Upper lobe of left lung (tissue), 6 donors: Measurements from ENCODE around the gene ACER2. TPM values are rescaled to one million over a fixed set of nuclear protein-coding genes. Genes with fewer than 3 reads are reported as not detected.
A peak's percentile ranks its signal among the peaks of the same experiment; 100 is the strongest.

ENCODE experiments used
- ATAC-seq, 2 donors: fragments of 200-7000 bp; cut with Tn5 transposase; one replicate each; pipeline ENCODE4 v1.9.1; 2022; ENCODE audit warnings: mild to moderate bottlenecking in 2 of 2, moderate library complexity in 2 of 2; ENCODE audit not compliant: low FRiP score in 2 of 2
- DNase-seq, 2 donors: peaks; one replicate each; pipeline ENCODE4 v3.0.0-alpha.2; 2019 to 2020
- H3K27ac ChIP-seq, 4 donors: fragments of 200-600 bp; sonication (generic); one replicate each; pipeline ENCODE4 v1.5.1; 2016 to 2019
- H3K27me3 ChIP-seq, 4 donors: fragments of 200-600 bp; sonication (generic); one replicate each; pipeline ENCODE4 v1.5.1; 2017 to 2019
- H3K36me3 ChIP-seq, 4 donors: fragments of 200-600 bp; sonication (generic); one replicate each; pipeline ENCODE4 v1.5.1; 2016 to 2019
- H3K4me1 ChIP-seq, 4 donors: fragments of 200-600 bp; sonication (generic); one replicate each; pipeline ENCODE4 v1.5.1; 2018 to 2019
- H3K4me3 ChIP-seq, 4 donors: fragments of 200-600 bp; sonication (generic); one replicate each; pipeline ENCODE4 v1.5.1; 2017 to 2019; ENCODE audit warnings: mild to moderate bottlenecking in 2 of 4, moderate library complexity in 1 of 4
- H3K9me3 ChIP-seq, 4 donors: fragments of 200-600 bp; sonication (generic); one replicate each; pipeline ENCODE4 v1.5.1; 2018 to 2019
- EP300 ChIP-seq, 4 donors: sonication (generic); formaldehyde crosslinking; IDR thresholded peaks; one replicate each; pipeline ENCODE4 v1.5.1; 2017; ENCODE audit warnings: antibody characterized with exemption in 4 of 4, control low read depth in 2 of 4
- POLR2A ChIP-seq, 4 donors: fragments of 450-650 bp; IDR thresholded peaks; one replicate each; pipeline ENCODE4 v1.5.1; 2016 to 2017; ENCODE audit warnings: antibody characterized with exemption in 4 of 4, mild to moderate bottlenecking in 2 of 4
- POLR2AphosphoS5 ChIP-seq, 2 donors: sonication (generic); formaldehyde crosslinking; IDR thresholded peaks; one replicate each; pipeline ENCODE4 v1.5.1; 2017; ENCODE audit warnings: antibody characterized with exemption in 2 of 2
- WGBS, 2 donors: methylation state at CpG; one replicate each; pipeline ENCODE4 v1.1.5; 2017 to 2018; 5-methylcytosine and 5-hydroxymethylcytosine counted together
- total RNA-seq, 6 donors: library from RNA; depleted of rRNA in 4 of 6; stranded (reverse); fragments of >200 nt in 4 of 6; gene quantifications; one replicate each; pipeline versions ENCODE4 v1.1.0 to v1.2.1, GENCODE V29; 2016 to 2021
- TF ChIP-seq, protein P1 (sequence below), 6 experiments: fragments of 450-650 bp in 4 of 6; fragments of 200-600 bp in 2 of 6; sonication (generic) in 2 of 6; IDR thresholded peaks; one replicate each; pipeline ENCODE4 v1.5.1; 2016 to 2019; ENCODE audit warnings: antibody characterized with exemption in 6 of 6
- donor health status: DM: no; HTN: no; CAD: no; lungs with moderate emphysema.
- donor health status: DM: no; HTN: yes; CAD: no; lungs with severe emphysema.

Gene ACER2
- total RNA-seq, 6 donors from 2014 or later: 3.2 to 9.4 (median 4.5) TPM

DNA sequence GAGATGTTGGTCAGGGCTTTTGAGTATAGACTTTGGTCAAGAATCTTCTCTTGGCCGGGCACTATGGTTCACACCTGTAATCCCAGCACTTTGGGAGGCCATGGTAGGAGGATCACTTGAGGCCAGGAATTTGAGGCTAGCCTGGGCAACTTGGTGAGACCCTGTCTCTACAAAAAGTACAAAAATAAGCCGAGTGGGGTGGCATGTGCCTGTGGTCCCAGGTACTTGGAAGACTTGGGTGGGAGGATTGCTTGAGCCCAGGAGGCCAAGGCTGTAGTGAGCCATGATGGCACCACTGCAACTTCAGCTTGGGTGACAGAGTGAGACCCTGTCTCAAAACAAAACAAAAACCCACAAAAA lies 57.5 kb downstream of the ACER2 start:
- no peaks in the 10 kb centered on the region for H3K27me3 ChIP-seq
- peaks cover 0 to 11% (median 7%) of the 10 kb centered on the region in 4 donors for H3K4me1 ChIP-seq
- no peak for ATAC-seq
- no peak for DNase-seq
- no peaks in the 10 kb centered on the region for H3K9me3 ChIP-seq
- no peaks in the 10 kb centered on the region for H3K36me3 ChIP-seq
- H3K27ac ChIP-seq: no peak overlapping the region
- WGBS, 2 donors: 82 to 86% methylated on average over 2 of the region's 2 CpGs
- H3K4me3 ChIP-seq: no peak overlapping the region
- TF ChIP-seq POLR2AphosphoS5 (IDR thresholded peaks at IDR 0.05): no peak
- no peak for TF ChIP-seq POLR2A (IDR thresholded peaks at IDR 0.05)
- no peak for TF ChIP-seq EP300 (IDR thresholded peaks at IDR 0.05)
- TF ChIP-seq, protein P1, sequence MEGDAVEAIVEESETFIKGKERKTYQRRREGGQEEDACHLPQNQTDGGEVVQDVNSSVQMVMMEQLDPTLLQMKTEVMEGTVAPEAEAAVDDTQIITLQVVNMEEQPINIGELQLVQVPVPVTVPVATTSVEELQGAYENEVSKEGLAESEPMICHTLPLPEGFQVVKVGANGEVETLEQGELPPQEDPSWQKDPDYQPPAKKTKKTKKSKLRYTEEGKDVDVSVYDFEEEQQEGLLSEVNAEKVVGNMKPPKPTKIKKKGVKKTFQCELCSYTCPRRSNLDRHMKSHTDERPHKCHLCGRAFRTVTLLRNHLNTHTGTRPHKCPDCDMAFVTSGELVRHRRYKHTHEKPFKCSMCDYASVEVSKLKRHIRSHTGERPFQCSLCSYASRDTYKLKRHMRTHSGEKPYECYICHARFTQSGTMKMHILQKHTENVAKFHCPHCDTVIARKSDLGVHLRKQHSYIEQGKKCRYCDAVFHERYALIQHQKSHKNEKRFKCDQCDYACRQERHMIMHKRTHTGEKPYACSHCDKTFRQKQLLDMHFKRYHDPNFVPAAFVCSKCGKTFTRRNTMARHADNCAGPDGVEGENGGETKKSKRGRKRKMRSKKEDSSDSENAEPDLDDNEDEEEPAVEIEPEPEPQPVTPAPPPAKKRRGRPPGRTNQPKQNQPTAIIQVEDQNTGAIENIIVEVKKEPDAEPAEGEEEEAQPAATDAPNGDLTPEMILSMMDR (IDR thresholded peaks at IDR 0.05): no peak

DNA sequence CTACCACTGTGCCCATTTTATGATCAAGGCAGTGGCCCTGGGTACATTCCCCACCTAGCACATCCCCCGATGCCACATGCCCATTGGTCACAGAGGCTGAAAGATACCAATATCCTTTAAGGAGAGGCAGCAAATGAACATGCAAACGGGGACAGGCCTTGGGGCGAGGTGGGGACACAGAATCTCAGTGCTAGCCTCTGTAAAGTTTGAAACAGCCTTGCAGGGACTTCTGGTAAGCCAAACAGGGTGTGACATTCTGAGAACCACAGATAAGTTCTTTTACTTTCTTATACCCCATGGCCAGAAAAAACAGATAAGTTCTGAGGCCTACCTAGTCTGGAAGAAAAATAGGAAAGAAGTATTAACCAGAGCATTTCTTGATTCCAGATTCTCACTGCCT lies 60.5 kb downstream of the ACER2 start:
- H3K27ac ChIP-seq: no peak overlapping the region
- no peaks in the 10 kb centered on the region for H3K36me3 ChIP-seq
- 92 to 94% methylated on average over 3 of the region's 3 CpGs for WGBS, 2 donors
- DNase-seq (no peak), ATAC-seq (no peak)
- H3K4me3 ChIP-seq: no peak overlapping the region
- peaks cover 4 to 21% (median 13%) of the 10 kb centered on the region in 4 donors for H3K4me1 ChIP-seq
- no peaks in the 10 kb centered on the region for H3K9me3 ChIP-seq
- TF ChIP-seq EP300 (IDR thresholded peaks at IDR 0.05): no peak
- no peak for TF ChIP-seq POLR2A (IDR thresholded peaks at IDR 0.05)
- TF ChIP-seq, protein P1 (IDR thresholded peaks at IDR 0.05): no peak
- no peak for TF ChIP-seq POLR2AphosphoS5 (IDR thresholded peaks at IDR 0.05)
- no peaks in the 10 kb centered on the region for H3K27me3 ChIP-seq

DNA sequence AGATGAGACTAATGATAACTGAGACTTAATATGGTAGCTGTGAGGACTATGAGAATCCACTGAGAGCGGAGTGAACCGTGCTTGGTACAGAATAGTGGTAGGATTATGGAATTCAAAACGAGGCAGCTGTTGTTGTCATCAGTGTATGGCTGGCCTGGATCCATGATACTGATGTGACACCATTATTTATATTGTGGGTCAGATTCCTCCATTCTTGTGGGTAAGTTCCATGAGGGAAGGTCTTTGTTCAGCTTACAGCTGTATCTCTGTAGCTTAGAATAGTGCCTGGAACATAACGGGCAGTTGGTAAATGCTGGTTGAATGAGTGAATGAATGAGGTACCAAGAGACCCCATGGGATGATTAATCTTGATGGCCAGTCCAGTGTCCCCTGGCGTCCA lies 61.8 kb downstream of the ACER2 start:
- TF ChIP-seq POLR2AphosphoS5 (IDR thresholded peaks at IDR 0.05) (no peak), POLR2A (IDR thresholded peaks at IDR 0.05) (no peak), EP300 (IDR thresholded peaks at IDR 0.05) (no peak)
- TF ChIP-seq, protein P1 (IDR thresholded peaks at IDR 0.05): no peak
- ATAC-seq (no peak), DNase-seq (no peak)
- H3K4me3 ChIP-seq: no peak overlapping the region
- peaks cover 3 to 10% (median 6%) of the 10 kb centered on the region in 4 donors for H3K4me1 ChIP-seq
- 73 to 74% methylated on average over 5 of the region's 5 CpGs for WGBS, 2 donors
- no peaks in the 10 kb centered on the region for H3K9me3 ChIP-seq
- no peak overlapping the region for H3K27ac ChIP-seq
- H3K27me3 ChIP-seq: no peaks in the 10 kb centered on the region
- H3K36me3 ChIP-seq: no peaks in the 10 kb centered on the region

DNA sequence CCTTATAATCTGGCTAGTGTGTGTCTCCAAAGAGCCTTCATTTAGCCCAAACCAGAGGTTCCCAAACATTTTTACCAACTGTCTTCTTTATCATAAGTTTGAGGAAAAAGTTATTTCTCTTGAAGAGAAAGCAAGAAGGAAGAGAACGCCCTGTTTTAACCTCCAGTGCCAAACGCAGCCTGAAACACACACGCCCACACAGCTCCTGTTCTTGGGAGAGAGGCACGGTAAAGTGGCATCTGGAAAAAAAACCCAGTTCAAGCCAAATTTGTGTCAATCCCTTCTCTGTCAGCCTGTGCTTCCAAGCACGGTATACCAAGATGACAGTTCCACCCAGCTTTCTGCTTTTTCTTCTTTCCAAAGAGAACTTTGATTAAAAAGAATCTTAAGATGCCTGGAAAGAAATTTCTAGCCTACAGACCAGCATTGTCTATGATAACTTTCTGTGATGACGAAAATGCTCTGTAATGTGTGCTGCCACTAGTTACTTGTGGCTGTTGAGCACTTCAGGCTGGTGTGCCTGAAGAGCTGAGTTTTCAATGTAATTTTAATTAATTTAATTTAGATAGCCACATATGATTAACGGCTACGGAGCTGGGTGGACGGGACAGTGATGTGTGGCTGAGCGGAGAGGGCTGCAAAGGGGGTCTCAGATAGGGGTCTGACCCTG lies 62.3 kb downstream of the ACER2 start:
- no peak for DNase-seq
- WGBS, 2 donors: 68 to 73% methylated on average over 10 of the region's 10 CpGs

More for the DNA sequence above, 62.3 kb downstream of the ACER2 start:
- peak in 1 of 2 donors; percentile 34 for ATAC-seq
- H3K4me1 ChIP-seq: peaks cover 3 to 10% (median 6%) of the 10 kb centered on the region in 4 donors
- no peak overlapping the region for H3K27ac ChIP-seq
- no peaks in the 10 kb centered on the region for H3K27me3 ChIP-seq
- H3K9me3 ChIP-seq: no peaks in the 10 kb centered on the region
- TF ChIP-seq POLR2AphosphoS5 (IDR thresholded peaks at IDR 0.05) (no peak), POLR2A (IDR thresholded peaks at IDR 0.05) (no peak), EP300 (IDR thresholded peaks at IDR 0.05) (no peak)
- TF ChIP-seq, protein P1 (IDR thresholded peaks at IDR 0.05): no peak
- H3K4me3 ChIP-seq: no peak overlapping the region
- no peaks in the 10 kb centered on the region for H3K36me3 ChIP-seq
